Measurements from ENCODE around the gene GDPD3.
"Not testable (repeated sequence)": the region's sequence is repeated elsewhere in the genome, so short reads cannot be mapped to it uniquely, and the experiment has no call there.

Gene GDPD3

GRCh38 chr16:30113031-30113710 is at the start of gene GDPD3:
GDPD3 (minus strand) TSS chr16:30113537; CDS start chr16:30113478, 59 bp downstream.
- no peak for DNase-seq

- no peak for DNase-seq
These were observed 43.9 kb upstream of the GDPD3 start for GRCh38 chr16:30157214-30157613.

- DNase-seq, result no peak
These were observed 41.9 kb upstream of the GDPD3 start for GRCh38 chr16:30155188-30155587.

- no peak for DNase-seq
These were observed 39.2 kb upstream of the GDPD3 start for GRCh38 chr16:30152517-30152916.

GRCh38 chr16:30151091-30151490 is 37.8 kb upstream of the GDPD3 start:
- DNase-seq, result no peak

GRCh38 chr16:30149250-30149930 is 36.1 kb upstream of the GDPD3 start:
- DNase-seq, result no peak

- DNase-seq, result no peak
These were observed 34.6 kb upstream of the GDPD3 start for GRCh38 chr16:30147843-30148510.

- no peak for DNase-seq
These were observed 32.3 kb upstream of the GDPD3 start for GRCh38 chr16:30145657-30146056.

- DNase-seq, result no peak
These were observed 31.6 kb upstream of the GDPD3 start for GRCh38 chr16:30144917-30145316.

- DNase-seq, result no peak
These were observed 30.7 kb upstream of the GDPD3 start for GRCh38 chr16:30144017-30144416.

GRCh38 chr16:30143347-30143702 is 30.0 kb upstream of the GDPD3 start:
- no peak for DNase-seq

GRCh38 chr16:30142672-30143346 is 29.5 kb upstream of the GDPD3 start:
- DNase-seq, result peak; percentile 6

GRCh38 chr16:30141750-30142149 is 28.4 kb upstream of the GDPD3 start:
- no peak for DNase-seq

- DNase-seq, result no peak
These were observed 26.5 kb upstream of the GDPD3 start for GRCh38 chr16:30139583-30140481.

GRCh38 chr16:30137897-30138296 is 24.6 kb upstream of the GDPD3 start:
- DNase-seq, result no peak

- DNase-seq, result no peak
These were observed 23.8 kb upstream of the GDPD3 start for GRCh38 chr16:30136971-30137605.

GRCh38 chr16:30132591-30132990 is 19.3 kb upstream of the GDPD3 start:
- DNase-seq, result no peak

- DNase-seq, result no peak
These were observed 18.6 kb upstream of the GDPD3 start for GRCh38 chr16:30131869-30132475.

GRCh38 chr16:30127993-30128392 is 14.7 kb upstream of the GDPD3 start:
- DNase-seq, result no peak

- DNase-seq, result not testable (repeated sequence)
These were observed 12.4 kb upstream of the GDPD3 start for GRCh38 chr16:30125690-30126089.

- no peak for DNase-seq
These were observed 11.6 kb upstream of the GDPD3 start for GRCh38 chr16:30124985-30125379.

All from retina (tissue), 1 donor.